Panc1 (cell line): Measurements from ENCODE around the gene DHX34.

Experiments used
- CTCF ChIP-seq: fragments of 450-650 bp; IDR thresholded peaks from 2 replicates; pipeline ENCODE4 v1.5.1; 2017; ENCODE audit warnings: mild to moderate bottlenecking
- POLR2AphosphoS5 ChIP-seq: IDR thresholded peaks from 2 replicates; pipeline ENCODE4 v1.6.1; 2012; ENCODE audit warnings: mild to moderate bottlenecking, low read depth, low read length, moderate library complexity
- SIN3A ChIP-seq: IDR thresholded peaks from 2 replicates; pipeline ENCODE4 v1.6.1; 2012; ENCODE audit warnings: low read depth, mild to moderate bottlenecking, low read length, moderate library complexity, borderline replicate concordance; ENCODE audit not compliant: insufficient read depth

- TF ChIP-seq CTCF (peak; percentile 90), POLR2AphosphoS5 (no peak), SIN3A (no peak)
Measured at GRCh38 chr19:47427241-47428176, 78.4 kb downstream of the DHX34 start.
